ENCODE measurements around the gene PLAC1.

PLAC1 gene

DNA sequence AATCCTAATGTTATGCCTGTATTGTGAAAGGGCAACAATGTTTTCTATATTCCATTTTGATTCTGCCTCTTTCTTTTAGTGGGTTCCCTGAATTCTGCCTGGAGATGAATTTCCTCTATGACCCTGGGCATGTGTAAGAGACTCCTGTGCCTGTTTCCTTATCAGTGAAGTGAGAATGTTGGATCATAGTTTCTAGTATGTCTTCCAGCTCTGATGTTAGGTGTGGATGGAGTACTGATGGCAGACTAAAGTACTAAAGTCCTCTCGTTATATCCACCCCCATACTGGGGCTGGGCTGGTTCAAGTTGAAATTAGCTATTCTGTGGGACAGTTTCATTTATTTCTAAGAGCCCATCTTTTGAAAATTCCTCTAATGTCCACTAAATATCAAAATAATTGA is 29.6 kb downstream of the PLAC1 start:
- no peak for DNase-seq

DNA sequence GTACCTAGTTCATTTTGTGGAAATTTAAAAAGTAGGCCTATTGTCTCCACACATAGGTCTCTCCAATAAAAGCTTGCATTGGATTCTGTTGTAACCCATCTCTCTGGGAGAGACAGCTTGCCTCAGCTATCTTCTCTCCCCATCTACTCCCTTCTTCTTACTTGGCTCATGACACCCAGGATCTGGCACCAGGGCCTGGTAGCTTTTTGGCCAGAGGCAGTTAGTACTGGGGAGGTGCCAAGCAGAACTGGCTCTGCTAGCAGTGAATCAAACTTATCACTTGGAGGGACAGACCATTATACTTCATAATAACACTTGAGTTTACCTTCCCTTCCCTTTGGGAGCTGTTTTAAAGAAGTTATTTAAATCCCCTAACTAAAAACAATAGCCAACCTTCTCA is 31.8 kb downstream of the PLAC1 start:
- no peak for DNase-seq

DNA sequence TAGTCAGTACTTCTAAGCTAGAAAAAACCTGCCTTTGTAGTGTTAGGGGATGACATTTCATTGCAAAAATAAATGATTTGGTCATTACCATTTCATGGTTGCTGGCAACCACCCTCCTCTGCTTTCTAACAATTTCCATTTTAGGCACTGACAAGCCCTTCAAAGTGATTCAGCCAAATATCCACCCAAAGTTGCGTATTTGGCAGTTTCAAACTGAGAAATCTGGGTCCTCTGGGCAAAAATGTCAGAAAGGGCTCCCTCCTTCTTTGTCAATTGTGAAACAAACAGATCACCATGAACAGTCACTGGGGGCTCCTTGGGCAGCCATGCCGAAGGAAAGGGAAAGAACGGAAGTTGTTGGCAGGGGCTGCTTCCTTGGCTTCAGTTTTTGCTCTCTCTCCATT is 33.0 kb downstream of the PLAC1 start:
- DNase-seq = no peak

DNA sequence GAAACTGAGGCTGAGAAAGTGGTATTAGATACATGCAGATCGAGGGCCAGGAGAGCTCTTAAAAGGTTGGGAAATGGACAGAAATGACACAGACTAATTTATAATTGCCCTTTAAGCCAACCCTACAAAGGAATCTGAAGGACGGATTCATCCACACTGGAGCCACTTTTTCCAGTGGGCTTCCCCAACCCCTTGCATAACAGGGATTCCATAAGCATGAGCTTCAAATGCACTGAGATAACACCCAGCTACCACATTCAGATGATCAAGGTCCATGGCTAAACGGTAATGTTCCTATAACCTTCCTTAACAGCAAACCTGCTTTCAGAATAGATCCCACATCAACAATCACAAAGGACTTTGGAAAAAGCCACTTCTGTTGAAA is 34.2 kb downstream of the PLAC1 start:
- no peak for DNase-seq

DNA sequence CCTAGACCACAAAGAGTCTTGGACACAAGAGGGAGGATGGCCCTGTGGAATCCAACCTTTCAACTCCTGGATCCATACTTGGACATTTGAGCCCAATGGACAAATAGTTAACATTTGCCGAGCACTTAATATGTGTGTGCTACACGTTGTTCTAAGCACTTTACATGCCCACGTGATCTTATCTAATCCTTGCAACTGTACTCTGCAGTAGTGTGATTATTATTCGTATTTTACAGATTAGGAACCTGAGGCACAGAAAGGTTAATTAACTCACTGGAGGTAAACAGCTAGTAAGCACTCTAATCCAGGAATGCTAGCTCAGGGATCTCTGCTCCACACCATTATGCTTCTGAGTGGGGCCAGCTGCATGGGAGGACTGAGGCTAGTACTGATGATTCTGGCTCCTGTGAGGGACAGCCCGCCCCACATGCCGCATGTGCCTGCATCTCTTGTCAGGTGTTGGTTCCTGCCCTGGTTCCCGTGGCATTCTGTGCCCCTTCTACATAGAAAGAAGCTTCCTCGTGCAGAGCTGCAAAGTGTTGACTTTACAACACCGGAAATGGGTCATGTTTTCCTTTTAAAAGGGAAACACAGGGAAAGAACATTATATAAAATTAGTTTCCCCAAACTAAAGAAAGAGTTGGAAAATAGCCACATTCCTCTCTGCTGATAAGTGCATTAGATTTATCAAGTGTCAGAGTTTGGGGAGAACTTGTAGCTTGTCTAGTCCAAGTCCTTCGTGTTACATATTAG is 34.8 kb downstream of the PLAC1 start:
- no peak for DNase-seq

DNA sequence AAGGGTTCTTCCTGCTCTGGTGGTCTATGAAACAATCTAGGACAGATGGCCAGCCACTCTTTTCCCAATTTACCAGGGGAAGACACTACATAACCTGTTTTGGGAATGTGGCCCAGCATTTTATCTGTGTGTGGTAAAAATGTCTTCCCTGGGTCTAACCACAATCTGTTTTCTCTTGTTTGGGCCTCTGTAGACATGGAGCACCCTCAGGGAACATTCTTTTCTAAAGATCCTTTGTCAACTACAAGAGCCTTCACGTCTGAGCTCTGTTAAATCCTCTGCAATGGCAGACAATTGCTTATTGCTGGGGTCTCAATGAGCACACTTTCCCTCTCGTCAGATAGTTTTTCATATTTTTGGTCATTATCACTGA is 35.5 kb downstream of the PLAC1 start:
- no peak for DNase-seq

DNA sequence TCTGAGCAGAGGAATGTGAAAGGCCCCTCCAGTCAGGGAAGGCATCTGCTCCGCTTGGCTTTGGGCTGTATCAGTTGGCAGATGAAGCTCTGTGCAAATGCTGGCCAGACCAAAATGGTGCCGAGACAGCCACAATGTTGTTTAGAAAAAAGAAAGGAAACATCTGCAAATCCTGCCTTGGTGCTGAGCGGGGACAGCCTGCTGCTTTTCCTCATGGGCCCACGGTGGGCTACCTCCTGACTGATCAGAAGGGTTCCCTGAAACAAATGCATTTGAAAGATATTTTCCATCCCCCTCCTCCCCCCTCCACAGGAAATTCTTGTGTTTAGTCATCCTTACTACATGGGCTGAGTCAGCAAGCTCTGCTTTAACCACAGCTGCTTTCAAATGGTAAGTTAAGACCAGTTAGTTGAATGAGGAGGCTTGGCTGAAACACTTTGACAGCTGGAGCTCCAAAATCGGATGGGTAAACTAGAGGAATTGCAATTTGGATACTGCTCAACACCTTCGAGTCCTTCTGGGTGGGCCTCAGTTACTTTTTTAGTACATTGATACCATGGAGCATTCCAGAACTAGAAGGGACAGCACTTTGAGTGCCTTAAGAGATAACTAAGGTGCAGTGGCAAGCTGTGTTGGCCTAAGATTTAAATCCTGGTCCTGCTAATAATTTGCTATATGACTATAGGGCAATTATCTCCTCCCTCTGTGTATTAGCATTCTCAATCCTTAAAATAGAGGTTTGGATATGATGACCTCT is 36.0 kb downstream of the PLAC1 start:
- DNase-seq = no peak

DNA sequence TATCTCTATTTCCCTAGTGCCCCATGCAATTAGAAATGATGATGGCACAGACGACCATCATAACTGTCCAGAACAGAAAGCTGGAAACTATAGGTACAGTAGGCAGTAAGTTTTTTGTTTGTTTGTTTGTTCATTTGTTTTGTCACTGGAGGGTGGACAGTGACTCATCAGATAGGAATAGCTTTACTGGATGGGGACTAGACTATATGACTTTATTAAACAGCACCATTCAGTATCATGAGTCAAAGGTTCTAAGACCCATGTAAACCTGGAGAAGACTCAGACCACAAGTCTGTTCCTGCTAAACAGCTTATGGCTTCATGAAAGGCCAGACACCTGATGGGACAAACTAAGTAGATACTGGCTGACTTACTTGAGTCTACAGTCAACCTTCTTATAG is 38.4 kb downstream of the PLAC1 start:
- no peak for DNase-seq

DNA sequence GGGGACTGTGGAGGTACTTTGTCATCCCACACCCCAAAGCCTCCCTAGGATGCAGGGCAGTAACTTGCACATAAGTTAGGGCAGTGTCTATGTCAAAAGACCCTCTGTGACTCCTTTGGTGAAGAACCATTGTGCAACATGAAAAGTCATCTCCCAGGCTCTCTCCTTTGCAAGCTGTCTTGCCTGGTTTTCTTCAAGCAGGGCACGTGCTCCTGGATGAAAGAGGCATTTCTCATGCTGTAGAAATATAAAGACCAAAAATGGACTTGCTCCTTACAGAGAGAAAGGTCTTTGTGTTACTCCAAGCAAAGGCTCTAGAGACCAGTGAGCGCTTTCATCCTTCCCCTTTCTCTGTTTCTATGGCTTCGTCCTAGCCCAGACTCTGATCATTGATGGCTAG is 44.9 kb downstream of the PLAC1 start:
- DNase-seq = no peak

DNA sequence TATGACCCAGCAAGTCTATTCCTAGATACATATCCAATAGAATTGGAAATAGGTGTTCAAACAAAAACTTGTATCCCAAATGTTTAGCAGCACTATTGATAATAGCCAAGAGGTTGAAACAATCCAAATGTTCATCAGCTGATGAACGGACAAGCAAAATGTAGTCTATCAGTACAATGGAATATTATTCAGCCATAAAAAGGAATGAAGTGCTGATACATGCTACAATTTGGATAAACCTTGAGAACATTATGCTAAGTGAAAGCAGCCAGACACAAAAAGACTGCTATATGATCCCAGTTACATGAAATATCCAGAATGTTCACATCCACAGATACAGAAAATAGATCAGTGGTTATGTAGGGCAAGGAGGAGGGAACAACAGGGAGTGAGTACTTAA is 50.1 kb downstream of the PLAC1 start:
- no peak for DNase-seq

DNA sequence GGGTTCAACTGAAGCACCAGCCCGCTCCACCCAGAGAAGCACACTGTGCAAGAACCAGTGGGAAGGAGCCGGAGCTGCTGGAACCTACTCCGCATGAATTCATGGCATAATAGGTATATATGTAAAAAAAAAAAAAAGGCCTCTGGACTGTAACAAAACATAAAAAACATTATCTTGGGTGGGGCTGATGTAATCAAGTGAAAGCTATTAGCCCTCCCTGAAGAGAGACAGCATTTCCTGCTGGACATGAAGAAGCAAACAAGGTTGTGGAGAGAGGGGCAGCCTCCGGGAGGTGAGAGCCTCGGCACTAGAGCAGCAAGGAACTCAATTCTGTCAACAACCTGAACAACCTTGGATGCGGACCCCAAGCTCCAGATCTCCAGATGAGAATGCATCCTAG is 50.7 kb downstream of the PLAC1 start:
- no peak for DNase-seq

DNA sequence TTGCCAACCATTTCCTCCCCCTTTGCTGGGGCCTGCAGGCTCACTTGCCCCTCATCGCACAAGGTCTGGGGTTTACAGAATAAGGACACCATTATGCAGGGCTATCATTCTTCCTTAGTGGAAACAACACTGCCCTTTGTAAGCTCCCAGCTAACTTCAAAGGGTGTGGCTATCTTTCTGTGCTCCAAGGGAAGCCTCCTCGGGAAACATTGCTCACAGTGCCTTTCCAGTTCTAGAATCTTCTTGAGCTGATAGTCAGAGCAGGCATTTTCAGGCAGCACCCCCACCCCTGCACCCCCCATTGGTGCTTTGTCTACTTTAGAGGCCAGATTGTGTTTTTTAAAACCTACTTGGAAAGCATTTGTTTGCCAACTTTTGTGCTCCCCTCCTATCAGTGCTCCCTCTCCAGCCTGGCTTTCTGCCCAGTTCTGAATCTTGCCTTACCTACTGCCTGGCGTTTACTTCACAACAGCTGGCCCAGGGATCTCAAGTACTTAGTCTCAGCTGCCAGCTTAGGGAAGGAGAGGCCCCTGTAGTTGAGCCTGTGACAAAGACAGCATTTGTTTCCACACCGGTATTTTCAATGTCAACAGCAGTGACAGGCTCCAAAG is 53.5 kb downstream of the PLAC1 start:
- peak; percentile 22 for DNase-seq

DNA sequence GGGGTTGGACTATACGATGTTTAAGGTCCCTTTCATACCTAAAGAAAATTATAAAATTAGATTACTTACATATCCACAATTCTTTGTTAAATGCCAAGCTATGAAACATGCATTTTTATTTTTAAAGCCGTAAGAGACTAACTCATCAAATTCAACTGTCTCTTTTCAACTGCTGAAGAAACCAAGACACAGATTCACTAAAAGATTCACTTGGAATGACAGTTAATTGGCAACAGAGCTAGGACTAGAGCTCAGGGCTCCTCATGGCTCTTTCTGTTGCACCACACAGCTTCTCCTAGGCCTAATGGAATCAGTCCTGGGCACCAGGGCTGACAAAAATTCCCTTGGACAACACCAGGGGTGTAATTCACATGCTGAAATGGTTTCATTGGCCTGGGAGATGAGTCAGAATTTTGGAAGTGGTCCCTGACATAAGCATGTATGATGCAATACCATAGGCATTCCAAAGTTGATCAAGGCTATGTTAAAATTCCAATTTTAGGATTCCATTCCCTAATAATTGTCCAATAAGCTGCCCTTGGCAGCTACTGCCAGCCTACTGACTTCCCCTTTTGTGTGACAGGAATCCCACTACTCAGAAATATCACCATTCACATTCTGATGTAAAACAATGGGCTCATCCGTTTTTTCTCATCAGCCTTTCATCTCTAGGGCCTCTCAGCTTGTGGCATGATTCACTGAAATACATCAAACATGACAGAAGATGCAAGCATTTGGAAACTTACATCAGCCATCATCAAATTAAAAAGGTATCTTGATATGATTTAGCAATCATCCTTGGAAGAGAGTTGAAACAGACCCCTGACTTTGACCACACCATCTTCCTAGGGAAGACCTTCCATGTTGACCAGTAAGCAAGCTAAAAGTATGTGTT is 54.2 kb downstream of the PLAC1 start:
- no peak for DNase-seq

DNA sequence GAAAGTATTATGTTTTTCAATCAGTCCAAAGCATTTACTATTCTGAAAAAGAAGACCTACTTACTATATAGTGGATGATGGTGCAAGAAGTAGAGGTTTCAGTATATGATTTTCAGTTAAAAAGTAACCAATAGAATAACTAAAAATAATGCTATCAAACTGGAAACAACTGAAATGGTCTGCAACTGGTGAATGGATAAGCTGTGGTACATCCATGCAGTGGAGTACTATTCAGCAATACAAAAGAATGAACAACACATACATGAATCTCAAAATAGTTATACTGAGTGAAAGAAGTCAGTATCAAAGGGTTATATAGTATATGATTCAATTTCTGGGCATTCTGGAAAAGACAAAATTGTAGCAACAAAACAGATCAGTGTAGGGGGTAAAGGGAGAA is 55.9 kb downstream of the PLAC1 start:
- no peak for DNase-seq

DNA sequence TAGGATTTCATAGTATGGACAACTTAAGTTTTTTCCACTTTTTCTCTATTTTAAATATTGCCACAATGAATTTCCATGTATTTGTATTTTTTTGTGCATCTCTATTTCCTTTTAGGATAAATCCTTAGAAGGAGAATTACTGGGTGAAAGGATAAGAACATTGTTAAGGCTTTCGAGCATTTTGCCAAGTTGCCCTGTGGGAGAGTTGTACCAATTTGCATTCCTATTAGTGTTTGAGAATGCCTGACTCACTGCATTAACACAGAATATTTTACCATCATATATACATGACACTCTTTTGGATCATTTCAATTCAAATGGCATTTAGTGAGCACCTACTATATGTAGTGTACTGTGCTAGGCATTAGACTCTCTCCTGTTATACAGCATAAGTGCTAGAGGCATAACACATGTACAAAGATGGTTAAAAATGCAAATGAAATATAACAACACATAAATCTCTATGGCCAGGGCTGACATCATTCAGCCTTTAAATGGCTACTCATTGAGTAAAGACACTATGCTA is 57.0 kb downstream of the PLAC1 start:
- no peak for DNase-seq

DNA sequence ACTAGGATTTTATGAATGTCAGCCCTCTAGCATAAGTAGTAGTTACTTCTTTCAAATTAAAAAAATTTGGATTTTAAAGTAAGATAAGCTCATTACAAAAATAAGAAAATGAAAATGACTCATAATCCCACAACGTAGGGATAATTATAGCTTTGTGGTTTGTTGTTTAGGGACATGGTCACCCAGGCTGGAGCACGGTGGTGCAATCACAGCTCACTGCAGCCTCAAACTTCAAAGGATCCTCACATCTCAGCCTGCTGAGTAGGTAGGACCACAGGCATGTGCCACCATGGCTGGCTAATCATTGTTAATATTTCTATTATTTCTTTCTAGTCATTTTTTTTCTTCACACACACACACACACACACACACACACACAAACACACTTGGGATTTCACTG is 57.6 kb downstream of the PLAC1 start:
- DNase-seq = no peak

DNA sequence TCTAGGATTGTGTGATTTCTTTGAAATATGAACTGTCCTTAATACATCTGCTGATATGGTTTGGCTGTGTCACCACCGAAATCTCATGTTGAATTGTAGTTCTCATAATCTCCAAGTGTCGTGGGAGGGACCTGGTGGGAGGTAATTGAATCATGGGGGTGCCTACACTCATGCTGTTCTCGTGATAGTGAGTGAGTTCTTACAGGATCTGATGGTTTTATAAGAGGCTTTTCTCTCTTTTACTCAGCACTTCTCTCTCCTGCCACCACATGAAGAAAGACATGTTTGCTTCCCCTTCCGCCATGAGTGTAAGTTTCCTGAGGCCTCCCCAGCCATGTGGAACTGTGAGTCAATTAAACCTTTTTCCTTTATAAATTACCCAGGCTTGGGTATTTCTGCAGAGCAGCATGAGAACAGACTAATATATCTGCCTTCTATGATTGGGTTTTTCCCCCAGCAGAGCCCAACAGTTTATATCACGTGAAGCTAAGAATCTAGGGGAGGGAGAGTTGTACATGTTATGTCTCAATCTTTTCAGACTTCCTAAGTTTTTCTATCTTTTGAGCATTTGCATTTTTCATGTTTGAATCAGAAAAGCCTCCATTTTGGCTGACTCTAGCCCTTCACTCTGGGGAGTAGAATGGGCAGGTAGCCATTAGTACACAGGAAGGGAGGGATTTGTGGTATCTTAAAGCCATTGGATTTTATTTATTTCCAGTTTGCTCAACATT is 58.9 kb downstream of the PLAC1 start:
- DNase-seq = no peak

DNA sequence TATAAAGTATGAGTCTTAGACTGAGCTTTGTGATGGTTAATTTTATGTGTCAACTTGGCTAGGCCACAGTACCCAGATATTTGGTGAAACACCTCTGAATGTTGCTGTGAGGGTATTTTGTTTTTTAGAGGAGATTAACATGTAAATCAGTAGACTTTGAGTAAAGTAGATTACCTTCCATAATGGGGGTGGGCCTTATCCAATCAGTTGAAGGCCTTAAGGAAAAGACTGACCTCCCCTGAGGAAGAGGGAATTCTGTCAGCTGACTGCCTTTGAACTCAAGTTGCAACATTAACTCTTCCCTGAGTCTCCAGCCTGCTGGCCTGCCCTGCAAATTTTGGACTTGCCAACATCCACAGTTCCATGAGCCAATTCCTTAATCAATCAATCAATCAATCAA is 66.0 kb downstream of the PLAC1 start:
- DNase-seq = no peak

DNA sequence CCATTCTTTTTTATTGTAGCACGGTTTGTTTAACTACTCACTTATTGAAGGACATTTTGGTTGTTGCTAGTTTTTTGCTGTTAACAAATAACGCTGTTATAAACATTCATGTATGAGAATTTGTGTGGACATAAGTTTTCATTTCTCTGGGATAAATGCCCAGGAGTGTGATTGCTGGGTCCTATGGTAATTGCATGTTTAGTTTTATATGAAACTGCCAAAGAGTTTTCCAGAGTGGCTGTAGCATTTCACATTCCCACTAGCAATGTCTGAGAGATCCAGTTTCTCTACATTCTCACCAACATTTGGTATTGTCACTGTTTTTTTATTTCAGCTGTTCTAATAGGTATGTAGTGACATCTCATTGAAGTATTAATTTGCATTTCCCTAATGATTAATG is 66.8 kb downstream of the PLAC1 start:
- DNase-seq = no peak

DNA sequence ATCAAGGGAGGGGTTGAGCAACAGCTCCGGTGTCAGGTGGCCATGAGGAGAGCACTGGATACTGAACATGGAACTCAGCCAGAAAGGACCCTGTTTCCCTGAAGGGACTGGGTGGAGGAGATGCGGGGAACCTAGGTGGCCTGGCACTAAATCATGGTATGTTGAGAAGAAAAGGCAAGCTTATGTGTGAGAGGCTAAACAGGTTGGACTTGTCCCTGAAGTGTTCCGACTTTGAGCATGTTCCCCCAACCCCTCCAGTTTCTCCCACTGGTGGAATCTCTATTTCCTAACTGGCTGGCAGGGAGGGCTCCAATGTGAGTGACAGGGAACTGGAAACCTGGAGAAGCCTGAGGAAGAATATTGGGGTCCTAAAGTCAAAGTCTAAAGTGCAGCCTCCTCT is 69.5 kb downstream of the PLAC1 start:
- DNase-seq = no peak

DNA sequence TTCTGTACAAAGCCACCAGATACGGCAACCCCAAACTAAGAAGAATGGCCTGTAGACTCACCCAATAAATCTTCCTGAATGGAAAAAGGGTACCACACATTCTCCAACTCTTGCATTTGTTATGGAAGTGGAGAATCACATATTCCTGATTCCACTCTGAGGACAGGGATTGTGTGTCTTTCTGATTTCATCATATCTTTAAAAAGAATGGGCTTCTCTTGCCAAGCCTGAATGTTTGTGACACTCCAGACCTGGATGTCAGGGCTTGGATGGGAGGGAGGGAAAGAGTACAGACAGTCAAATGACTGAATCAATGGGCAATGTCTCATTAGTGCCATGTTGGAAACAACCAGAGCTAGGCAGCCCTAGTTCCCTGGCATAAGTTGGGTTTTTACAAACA is 77.4 kb downstream of the PLAC1 start:
- DNase-seq = no peak

DNA sequence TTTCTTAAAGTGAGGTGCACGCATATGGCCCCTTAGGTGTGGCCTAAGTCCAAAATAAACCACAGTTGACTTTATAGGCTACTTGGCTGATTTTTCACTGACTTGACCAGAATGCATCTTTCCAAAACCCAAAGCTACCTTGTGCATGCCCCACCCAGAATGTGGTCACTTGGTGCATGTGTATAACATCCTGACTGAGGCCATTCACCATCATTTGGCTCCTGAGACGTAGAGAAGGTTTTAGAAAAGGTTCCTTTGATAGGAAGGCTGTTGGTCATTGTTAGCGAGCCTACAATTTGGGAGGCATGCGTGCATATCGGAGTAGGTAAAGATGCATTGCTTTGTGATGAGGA is 84.6 kb downstream of the PLAC1 start:
- DNase-seq = no peak

Measured in SHP77 treated with DMSO at 0.1 percent for 48 hours (cell line).